ENCODE measurements around the gene ZNF343. TPM values are rescaled to one million over a fixed set of nuclear protein-coding genes. Genes with fewer than 3 reads are reported as not detected.

The ZNF343 gene
- total RNA-seq, 1 experiment from 2014 or later: 3.4 TPM

DNA sequence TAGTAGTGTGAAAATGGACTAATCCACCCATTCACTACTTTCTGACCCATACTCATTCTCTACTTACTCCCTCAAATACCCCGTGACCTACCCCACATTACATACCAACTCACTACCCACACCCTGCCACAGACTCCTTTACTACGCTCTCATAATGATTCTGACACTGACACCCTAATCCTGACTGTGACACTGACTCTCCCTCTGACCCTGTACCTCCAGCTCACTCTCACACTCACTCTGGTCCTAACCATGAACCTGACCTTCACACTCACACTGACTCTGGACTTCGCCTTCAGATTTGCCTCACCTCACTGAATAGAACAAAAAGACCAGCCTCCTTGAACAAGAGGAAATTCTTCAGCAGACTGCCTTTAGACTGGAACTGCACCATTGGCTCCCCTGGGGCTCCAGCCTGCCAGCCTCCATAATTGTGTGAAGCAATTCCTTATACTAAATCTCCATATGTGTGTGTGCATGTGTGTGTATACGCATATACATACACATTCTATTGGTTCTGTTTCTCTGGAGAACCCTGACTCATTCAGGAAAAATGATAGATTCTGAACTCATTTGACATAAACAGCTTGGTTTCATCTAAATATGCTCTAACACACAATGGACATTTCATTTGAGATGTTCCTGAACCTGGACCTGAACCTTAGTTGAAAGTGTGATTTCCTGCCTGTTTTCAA lies 10.5 kb upstream of the ZNF343 start:
- DNase-seq: no peak
- Histone ChIP-seq H3K9ac (ENCODE audit: extremely low read depth, insufficient read length, low read length) (no peak overlapping the region), H3K27me3 (ENCODE audit: insufficient read depth, low read length) (peaks cover 35% of the 10 kb centered on the region; the same call in 1 of the 2 replicates), H2BK5ac (ENCODE audit: insufficient read length, low read length) (no peak overlapping the region), H4K8ac (replicated peaks; ENCODE audit: insufficient read length, low read depth, low read length) (no peak overlapping the region), H3K79me2 (ENCODE audit: insufficient read depth, low read length) (no peaks in the 10 kb centered on the region), H2BK15ac (ENCODE audit: low read depth, low read length) (no peak overlapping the region), H4K5ac (ENCODE audit: insufficient read length, low read depth, low read length) (no peak overlapping the region), H3T11ph (ENCODE audit: low read length) (no peak overlapping the region), H3K23me2 (ENCODE audit: insufficient read length, low read depth, low read length, poor library complexity, severe bottlenecking) (no peaks in the 10 kb centered on the region), H4K20me1 (ENCODE audit: control insufficient read depth, insufficient read depth, insufficient read length) (no peaks in the 10 kb centered on the region), H2AK5ac (ENCODE audit: insufficient read length, low read length) (no peak overlapping the region), H4K91ac (ENCODE audit: insufficient read length, low read depth, low read length) (no peak overlapping the region), H2BK20ac (ENCODE audit: low read depth, low read length, poor library complexity, severe bottlenecking) (no peak overlapping the region), H3K4ac (ENCODE audit: low read depth, low read length) (no peak overlapping the region), H3K4me2 (ENCODE audit: insufficient read depth, insufficient read length, low read length) (no peak overlapping the region), H3K27ac (ENCODE audit: insufficient read length, low read depth, low read length) (no peak overlapping the region), H3K14ac (ENCODE audit: insufficient read depth, low read length) (no peak overlapping the region), H3K18ac (ENCODE audit: insufficient read length, low read depth, low read length) (no peak overlapping the region), H3K23ac (ENCODE audit: insufficient read length, low read depth, low read length) (no peak overlapping the region), H2AFZ (ENCODE audit: low read length) (no peak overlapping the region), H3K9me3 (ENCODE audit: control insufficient read depth, low read depth, low read length) (no peaks in the 10 kb centered on the region), H2BK12ac (ENCODE audit: insufficient read length, low read depth, low read length) (no peak overlapping the region), H3K4me1 (ENCODE audit: insufficient read depth, low read length) (no peaks in the 10 kb centered on the region), H2BK120ac (ENCODE audit: low read depth, low read length, poor library complexity, severe bottlenecking) (no peak overlapping the region), H3K56ac (ENCODE audit: insufficient read length, low read depth, low read length) (no peak overlapping the region), H3K79me1 (ENCODE audit: insufficient read depth, low read depth, low read length, poor library complexity, severe bottlenecking) (no peaks in the 10 kb centered on the region)
- Mint-ChIP-seq H3K4me3 (no peak overlapping the region), H3K36me3 (ENCODE audit: insufficient read depth in 1 of 3, low read depth in 3 of 3) (no peaks in the 10 kb centered on the region; a peak in 1 of 7 replicates), H3K27me3 (ENCODE audit: low read depth) (peaks cover 69% of the 10 kb centered on the region), H3K4me1 (no peaks in the 10 kb centered on the region), H3K9me3 (no peaks in the 10 kb centered on the region; a peak in 1 of 5 replicates), H3K27ac (no peak overlapping the region)
- WGBS (ENCODE audit: extremely low coverage, insufficient read length, low lambda C conversion rate): 100% methylated on average over 1 of the region's 4 CpGs
- TF ChIP-seq CTCF (conservative IDR thresholded peaks at IDR 0.05): no peak
